Esophagus muscularis mucosa (tissue), 4 donors: ENCODE measurements around the gene RASIP1. TPM values are rescaled to one million over a fixed set of nuclear protein-coding genes. Genes with fewer than 3 reads are reported as not detected.

Source experiments
- DNase-seq: peaks from one replicate; pipeline ENCODE4 v3.0.0-alpha.2; 2017; ENCODE audit errors: extremely low spot score
- H3K27ac ChIP-seq, 4 donors: fragments of 200-600 bp; sonication (generic); replicated peaks in 1 of 4; 1 replicate in 3 of 4; 2 replicates in 1 of 4; pipeline ENCODE4 v1.5.1; 2016 to 2019; ENCODE audit warnings: mild to moderate bottlenecking in 1 of 4
- H3K27me3 ChIP-seq, 4 donors: fragments of 200-600 bp; sonication (generic); one replicate each; pipeline versions ENCODE4 v1.5.1 to v1.6.0; 2016 to 2019
- H3K36me3 ChIP-seq, 4 donors: fragments of 200-600 bp; sonication (generic); one replicate each; pipeline ENCODE4 v1.5.1; 2016 to 2019
- H3K4me1 ChIP-seq, 4 donors: fragments of 200-600 bp; sonication (generic); one replicate each; pipeline ENCODE4 v1.5.1; 2016 to 2019
- H3K4me3 ChIP-seq, 4 donors: fragments of 200-600 bp; sonication (generic); 1 replicate in 2 of 4; 2 replicates in 2 of 4; pipeline ENCODE4 v1.5.1; 2016 to 2019; ENCODE audit warnings: mild to moderate bottlenecking in 4 of 4, moderate library complexity in 1 of 4
- H3K9me3 ChIP-seq, 4 donors: fragments of 200-600 bp; sonication (generic); 1 replicate in 3 of 4; 2 replicates in 1 of 4; pipeline ENCODE4 v1.5.1; 2016 to 2019
- EP300 ChIP-seq: sonication (generic); formaldehyde crosslinking; IDR thresholded peaks from one replicate; pipeline ENCODE4 v1.6.1; 2017; ENCODE audit warnings: antibody characterized with exemption
- POLR2A ChIP-seq: fragments of 450-650 bp; IDR thresholded peaks from one replicate; pipeline ENCODE4 v1.6.1; 2017; ENCODE audit warnings: antibody characterized with exemption, moderate library complexity, mild to moderate bottlenecking, low read depth
- POLR2AphosphoS5 ChIP-seq, 2 donors: sonication (generic); formaldehyde crosslinking; IDR thresholded peaks; one replicate each; pipeline ENCODE4 v1.6.1; 2017; ENCODE audit warnings: antibody characterized with exemption in 2 of 2
- WGBS: methylation state at CpG from one replicate; pipeline ENCODE4 v1.1.5; 2018; 5-methylcytosine and 5-hydroxymethylcytosine counted together
- intact Hi-C: fragments of 100-400 bp; cut with DNase I; formaldehyde crosslinking; loops from one replicate; pipeline ENCODE4 v1.15.1; 2023
- total RNA-seq, 4 donors: library from RNA; depleted of rRNA; stranded (reverse); fragments of >200 nt; gene quantifications; one replicate each; pipeline versions ENCODE4 v1.1.0 to v1.2.1, GENCODE V29; 2016
- TF ChIP-seq, protein P1 (sequence below), 3 experiments: fragments of 200-600 bp in 2 of 3; fragments of 450-650 bp in 1 of 3; sonication (generic) in 2 of 3; IDR thresholded peaks; one replicate each; pipeline ENCODE4 v1.5.1; 2017 to 2019; ENCODE audit warnings: antibody characterized with exemption in 3 of 3, mild to moderate bottlenecking in 2 of 3, moderate library complexity in 1 of 3

The RASIP1 gene
- total RNA-seq, 4 donors from 2014 or later: 15.0 to 27.7 (median 22.8) TPM

DNA sequence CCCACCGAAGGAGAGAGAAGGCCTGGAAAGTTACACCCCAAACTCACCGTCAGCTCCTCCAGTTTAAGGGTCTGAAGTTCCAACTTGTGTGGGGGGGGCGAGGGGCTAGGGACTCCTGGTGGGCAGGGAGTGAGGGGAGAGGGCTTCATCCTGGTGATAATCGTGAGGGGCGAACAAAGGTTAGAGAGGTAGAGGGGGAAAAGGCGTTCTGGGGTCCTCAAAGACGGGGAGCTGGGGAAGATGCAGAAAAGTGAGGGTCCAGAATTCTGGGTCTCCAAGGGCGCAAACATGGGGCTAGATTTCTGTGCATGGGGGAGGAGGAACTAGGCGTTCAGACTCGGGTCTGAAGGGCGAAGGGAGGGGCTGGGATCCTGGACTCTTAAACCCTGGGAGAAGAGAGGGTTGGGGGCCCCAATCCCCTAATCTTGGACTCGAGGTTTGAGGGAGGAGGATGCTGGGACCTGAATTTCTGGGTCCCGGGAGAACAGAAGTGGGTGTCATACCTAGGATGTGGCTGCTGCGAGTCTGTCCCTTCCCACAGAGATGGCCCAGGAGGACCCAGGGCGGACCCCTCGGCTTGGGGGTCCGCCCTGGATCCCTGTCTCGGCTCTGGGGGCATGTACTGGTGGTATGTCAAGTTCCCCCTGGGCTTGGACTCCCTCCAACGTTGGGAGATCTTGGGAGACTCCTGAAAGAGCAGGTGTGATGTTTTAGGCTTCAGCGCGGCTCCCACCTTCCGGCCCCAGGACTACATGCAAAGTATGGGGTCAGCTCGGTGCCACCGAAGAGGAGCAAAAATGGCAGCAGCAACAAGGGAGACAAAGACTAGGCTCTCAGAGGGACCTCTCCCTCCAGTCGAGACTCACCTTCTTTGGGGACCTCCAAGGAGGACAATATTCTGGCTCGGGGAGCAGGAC lies 25.4 kb downstream of the RASIP1 start:
- intact Hi-C loops: loop anchor here (5.0 kb wide), 1 partner anchor 38 kb away; no protein-coding TSS in a partner anchor
- DNase-seq: no peak
- peaks cover 55 to 66% (median 64%) of the 10 kb centered on the region in 4 donors for H3K4me1 ChIP-seq

DNA sequence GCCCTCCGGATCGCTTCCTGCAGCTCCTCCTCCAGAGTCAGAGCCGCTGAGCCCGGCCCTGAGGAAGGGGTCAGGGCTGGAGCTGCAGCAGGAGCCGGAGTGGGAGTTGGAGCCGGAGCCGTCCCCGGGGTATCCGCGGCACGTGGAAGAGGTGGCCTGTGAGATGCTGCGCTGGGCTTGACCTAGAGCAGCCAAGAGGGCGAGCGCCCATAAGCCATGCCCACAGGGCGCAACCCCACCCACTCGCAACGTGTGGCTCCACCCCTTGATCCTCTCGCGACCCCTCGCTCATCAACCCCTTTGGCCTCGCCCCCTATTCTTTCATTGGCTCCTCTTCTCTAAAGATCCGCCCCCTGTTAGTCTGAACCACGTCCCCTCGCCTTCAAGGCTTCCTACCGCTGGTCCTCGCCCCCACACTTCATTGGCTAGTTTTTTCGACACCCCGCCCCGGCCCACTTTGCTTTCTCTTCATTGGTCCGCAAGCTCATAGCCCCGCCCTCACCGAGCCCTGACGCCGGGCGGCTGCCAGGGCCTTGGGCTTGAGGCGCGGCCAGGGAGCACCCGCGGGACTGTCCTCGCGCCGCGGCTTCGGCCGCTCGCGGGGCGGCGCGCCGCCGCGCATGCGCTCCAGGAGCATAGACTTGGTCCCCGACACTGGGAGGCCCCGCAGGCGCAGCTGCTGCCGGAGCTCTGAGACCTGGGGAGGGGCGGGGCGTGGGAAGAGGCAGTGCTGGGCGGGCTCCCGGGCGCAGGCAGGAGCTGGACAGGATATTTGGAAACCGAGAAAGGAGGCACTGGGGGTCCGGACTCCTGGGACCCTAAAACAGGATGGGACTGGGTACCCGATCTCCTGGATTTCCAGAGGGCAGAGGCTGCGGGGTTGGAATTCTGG lies 26.3 kb downstream of the RASIP1 start:
- TF ChIP-seq, protein P1, sequence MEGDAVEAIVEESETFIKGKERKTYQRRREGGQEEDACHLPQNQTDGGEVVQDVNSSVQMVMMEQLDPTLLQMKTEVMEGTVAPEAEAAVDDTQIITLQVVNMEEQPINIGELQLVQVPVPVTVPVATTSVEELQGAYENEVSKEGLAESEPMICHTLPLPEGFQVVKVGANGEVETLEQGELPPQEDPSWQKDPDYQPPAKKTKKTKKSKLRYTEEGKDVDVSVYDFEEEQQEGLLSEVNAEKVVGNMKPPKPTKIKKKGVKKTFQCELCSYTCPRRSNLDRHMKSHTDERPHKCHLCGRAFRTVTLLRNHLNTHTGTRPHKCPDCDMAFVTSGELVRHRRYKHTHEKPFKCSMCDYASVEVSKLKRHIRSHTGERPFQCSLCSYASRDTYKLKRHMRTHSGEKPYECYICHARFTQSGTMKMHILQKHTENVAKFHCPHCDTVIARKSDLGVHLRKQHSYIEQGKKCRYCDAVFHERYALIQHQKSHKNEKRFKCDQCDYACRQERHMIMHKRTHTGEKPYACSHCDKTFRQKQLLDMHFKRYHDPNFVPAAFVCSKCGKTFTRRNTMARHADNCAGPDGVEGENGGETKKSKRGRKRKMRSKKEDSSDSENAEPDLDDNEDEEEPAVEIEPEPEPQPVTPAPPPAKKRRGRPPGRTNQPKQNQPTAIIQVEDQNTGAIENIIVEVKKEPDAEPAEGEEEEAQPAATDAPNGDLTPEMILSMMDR (IDR thresholded peaks at IDR 0.05): peak in 1 of 3 experiments; percentile 42
- no peak for TF ChIP-seq EP300
- TF ChIP-seq POLR2AphosphoS5 (IDR thresholded peaks at IDR 0.05): peak; percentile 59 to 74
- DNase-seq: peak; percentile 100
- no peaks in the 10 kb centered on the region for H3K27me3 ChIP-seq
- peak overlapping the region; percentile 63 to 68 (median 65) for H3K4me3 ChIP-seq
- H3K36me3 ChIP-seq: no peaks in the 10 kb centered on the region
- peaks cover 0 to 4% (median 2%) of the 10 kb centered on the region in 4 donors for H3K9me3 ChIP-seq
- intact Hi-C loops: loop anchor here (5.0 kb wide), 1 partner anchor 37 kb away; no protein-coding TSS in a partner anchor
- peaks cover 46 to 57% (median 55%) of the 10 kb centered on the region in 4 donors for H3K4me1 ChIP-seq
- WGBS: 2% methylated on average over 38 of the region's 67 CpGs
- H3K27ac ChIP-seq: peak overlapping the region; percentile 88 to 90 (median 88)

More for the DNA sequence above, 25.4 kb downstream of the RASIP1 start:
- Histone ChIP-seq H3K9me3 (peaks cover 0 to 4% (median 2%) of the 10 kb centered on the region in 4 donors), H3K4me3 (peak overlapping the region; percentile 63 to 68 (median 65)), H3K36me3 (peaks cover 0 to under 1% (median 0%) of the 10 kb centered on the region in 4 donors), H3K27me3 (no peaks in the 10 kb centered on the region), H3K27ac (peak overlapping the region; percentile 88 to 90 (median 88))
- TF ChIP-seq POLR2A (no peak), POLR2AphosphoS5 (IDR thresholded peaks at IDR 0.05) (no peak), EP300 (no peak)
- TF ChIP-seq, protein P1 (IDR thresholded peaks at IDR 0.05): no peak
- WGBS: 53% methylated on average over 20 of the region's 26 CpGs

DNA sequence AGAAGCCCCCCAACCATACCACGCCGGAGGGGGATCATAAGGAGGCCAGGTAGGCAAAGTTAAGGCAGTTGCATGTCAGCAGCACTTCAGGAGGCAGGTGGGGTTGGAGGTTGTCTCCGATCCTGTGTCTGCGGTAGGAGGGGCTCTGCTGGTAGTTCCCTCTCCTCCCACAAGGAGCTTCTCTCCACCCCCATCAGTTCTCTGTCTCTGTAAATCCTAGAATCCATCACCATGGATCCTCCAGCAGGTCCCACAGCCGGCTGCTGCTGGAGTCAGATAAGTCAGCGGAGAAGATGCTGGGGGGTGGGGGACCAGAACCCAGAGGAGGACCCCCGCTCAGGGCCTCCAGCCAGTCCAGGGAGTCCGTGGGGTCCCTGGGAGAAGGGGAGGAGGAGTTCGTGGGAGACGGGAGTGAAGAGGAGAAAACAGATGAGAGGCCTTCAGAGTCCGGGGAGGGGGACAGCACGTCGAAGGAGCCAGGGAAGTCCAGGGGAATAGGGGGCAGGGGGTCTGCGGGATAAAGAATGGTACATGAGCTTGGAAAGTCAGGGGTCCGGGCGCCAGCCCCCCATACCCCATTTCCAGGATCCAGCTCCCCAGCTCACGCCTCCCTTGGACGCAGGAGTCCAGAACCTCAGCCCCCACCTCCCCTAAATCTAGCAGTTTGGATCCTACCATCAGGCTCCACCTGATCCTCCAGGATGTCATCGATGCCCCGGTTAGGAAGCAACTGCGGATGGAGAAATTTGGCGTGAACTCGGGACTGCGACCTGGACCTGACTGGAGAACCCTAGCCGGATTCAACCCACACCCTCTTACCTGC lies 27.2 kb downstream of the RASIP1 start:
- DNase-seq: no peak
- intact Hi-C loops: loop anchor here (5.0 kb wide), 1 partner anchor 36 kb away; no protein-coding TSS in a partner anchor
- TF ChIP-seq, protein P1 (IDR thresholded peaks at IDR 0.05): peak in 1 of 3 experiments; percentile 31
- TF ChIP-seq POLR2AphosphoS5 (IDR thresholded peaks at IDR 0.05): no peak
- peaks cover 0 to 4% (median 2%) of the 10 kb centered on the region in 4 donors for H3K9me3 ChIP-seq
- H3K4me3 ChIP-seq: peak overlapping the region; percentile 63 to 68 (median 65)
- H3K27me3 ChIP-seq: no peaks in the 10 kb centered on the region
- 16% methylated on average over 19 of the region's 25 CpGs for WGBS
- no peaks in the 10 kb centered on the region for H3K36me3 ChIP-seq
- H3K27ac ChIP-seq: peak overlapping the region; percentile 83 to 90 (median 88)
- H3K4me1 ChIP-seq: peaks cover 38 to 49% (median 46%) of the 10 kb centered on the region in 4 donors

DNA sequence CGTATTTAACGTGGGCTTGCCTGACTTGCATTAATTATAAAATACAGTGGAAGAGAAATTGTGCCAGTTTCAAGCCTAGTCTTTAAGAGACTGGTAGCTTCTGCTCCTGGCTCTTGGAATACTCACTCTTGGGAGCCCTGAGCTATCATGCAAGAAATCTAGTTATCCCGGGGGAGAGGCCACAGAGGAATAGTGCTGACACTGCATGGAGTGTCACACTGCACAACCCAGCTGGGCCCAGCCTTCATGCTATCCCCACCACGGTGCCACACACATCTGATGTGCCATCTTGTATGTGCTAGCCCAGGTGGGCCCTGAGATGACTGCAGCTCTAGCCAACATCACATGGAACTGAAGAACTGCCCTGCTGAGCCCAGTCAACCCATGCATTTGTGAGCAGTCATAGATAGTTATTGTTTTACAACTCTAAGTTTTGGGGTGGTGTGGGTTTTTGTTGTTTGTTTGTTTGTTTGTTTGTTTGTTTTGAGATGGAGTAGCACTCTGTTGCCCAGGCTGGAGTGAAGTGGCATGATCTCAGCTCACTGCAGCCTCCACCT lies 29.2 kb downstream of the RASIP1 start:
- no peak overlapping the region for H3K27ac ChIP-seq
- peaks cover 0 to 4% (median 2%) of the 10 kb centered on the region in 4 donors for H3K9me3 ChIP-seq
- DNase-seq: no peak
- H3K4me1 ChIP-seq: peaks cover 26 to 34% (median 30%) of the 10 kb centered on the region in 4 donors
- H3K4me3 ChIP-seq: no peak overlapping the region
- TF ChIP-seq POLR2AphosphoS5 (IDR thresholded peaks at IDR 0.05): no peak
- TF ChIP-seq POLR2A: no peak
- TF ChIP-seq, protein P1 (IDR thresholded peaks at IDR 0.05): no peak
- TF ChIP-seq EP300: no peak
- intact Hi-C loops: loop anchor here (5.0 kb wide), 1 partner anchor 34 kb away; no protein-coding TSS in a partner anchor
- 89% methylated on average over 4 of the region's 4 CpGs for WGBS
- H3K27me3 ChIP-seq: no peaks in the 10 kb centered on the region
- H3K36me3 ChIP-seq: peaks cover 0 to 10% (median 0%) of the 10 kb centered on the region in 4 donors
